ENCODE data around the gene CARD19. TPM values are rescaled to one million over a fixed set of nuclear protein-coding genes. Genes with fewer than 3 reads are reported as not detected.

CARD19 gene
- total and polyA plus RNA-seq, 2 experiments from 2014 or later: 37.5 to 47.3 TPM

- Histone ChIP-seq H3K36me3 (no peaks in the 10 kb centered on the region), H3K9me3 (ENCODE audit: low read depth) (no peaks in the 10 kb centered on the region), H3K4me3 (no peak overlapping the region), H3K4me1 (ENCODE audit: low read depth) (no peaks in the 10 kb centered on the region), H3K27me3 (no peaks in the 10 kb centered on the region), H3K27ac (no peak overlapping the region)
- DNase-seq (ENCODE audit: low read depth in 1 of 2, low spot score in 1 of 2): no peak
- TF ChIP-seq CTCF (IDR thresholded peaks at IDR 0.05; ENCODE audit: low read depth, low read length): no peak
Observed at GRCh38 chr9:93156475-93157008, 60.5 kb downstream of the CARD19 start.

DNA sequence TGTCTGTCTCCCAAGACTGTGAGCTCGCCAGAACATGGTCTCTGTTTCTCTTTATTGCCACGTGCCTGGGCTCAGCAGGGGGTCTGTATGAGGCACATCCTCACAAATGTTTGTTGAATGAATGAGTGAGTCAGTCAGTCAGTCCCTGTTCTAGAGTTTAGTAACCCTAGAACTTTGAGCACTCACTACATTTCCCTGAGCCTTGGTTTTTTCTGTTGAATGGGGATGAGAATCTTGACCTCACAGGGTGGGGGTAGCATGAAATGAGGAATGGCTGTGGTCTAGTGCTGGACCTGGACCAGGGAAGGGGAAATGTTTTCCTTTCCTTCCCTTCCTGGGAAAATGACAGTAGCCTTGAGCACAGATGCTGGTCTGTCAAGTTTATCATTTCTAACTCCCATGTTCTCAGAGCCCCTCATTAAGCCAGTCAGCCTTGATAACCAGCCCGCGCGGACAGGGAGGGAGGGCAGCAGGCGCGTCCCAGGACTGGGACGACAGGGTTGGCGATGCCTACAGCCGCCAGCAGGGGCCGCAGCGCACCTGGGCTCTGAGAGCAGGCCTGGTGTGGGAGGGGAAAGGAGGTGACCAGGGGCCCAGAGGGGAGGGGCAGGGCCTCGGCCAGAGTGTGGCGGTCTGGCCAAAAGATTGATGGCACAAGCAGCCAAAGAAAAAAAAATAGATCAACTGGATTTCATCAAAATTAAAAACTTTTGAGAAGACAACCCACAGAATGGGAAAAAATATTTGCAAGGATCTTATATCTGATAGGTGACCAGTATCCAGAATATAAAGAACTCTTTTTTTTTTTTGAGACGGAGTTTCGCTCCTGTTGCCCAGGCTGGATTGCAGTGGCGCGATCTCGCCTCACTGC lies 63.8 kb downstream of the CARD19 start:
- peak; percentile 99 for TF ChIP-seq CTCF (IDR thresholded peaks at IDR 0.05; ENCODE audit: low read depth, low read length)
- no peaks in the 10 kb centered on the region for H3K9me3 ChIP-seq (ENCODE audit: low read depth)
- no peaks in the 10 kb centered on the region for H3K4me1 ChIP-seq (ENCODE audit: low read depth)
- H3K4me3 ChIP-seq: no peak overlapping the region
- no peak overlapping the region for H3K27ac ChIP-seq
- H3K36me3 ChIP-seq: no peaks in the 10 kb centered on the region
- peak; percentile 83 to 94 for DNase-seq (ENCODE audit: low read depth in 1 of 2, low spot score in 1 of 2)
- no peaks in the 10 kb centered on the region for H3K27me3 ChIP-seq

- H3K4me1 ChIP-seq (ENCODE audit: low read depth): peaks cover 3% of the 10 kb centered on the region
- H3K36me3 ChIP-seq: no peaks in the 10 kb centered on the region
- H3K4me3 ChIP-seq: no peak overlapping the region
- H3K27ac ChIP-seq: no peak overlapping the region
- peak in 1 of 2 donors; percentile 16 for DNase-seq (ENCODE audit: low read depth in 1 of 2, low spot score in 1 of 2)
- H3K27me3 ChIP-seq: no peaks in the 10 kb centered on the region
- H3K9me3 ChIP-seq (ENCODE audit: low read depth): no peaks in the 10 kb centered on the region
- TF ChIP-seq CTCF (IDR thresholded peaks at IDR 0.05; ENCODE audit: low read depth, low read length): no peak
Observed at GRCh38 chr9:93161786-93162562, 66.0 kb downstream of the CARD19 start.

Other genes starting within 250 kb of the CARD19 start
- gene ZNF484, start 218.2 kb upstream of the CARD19 start, total RNA-seq: 7.8 and 10.5 TPM in 2 replicates
- 3.4 and 5.4 TPM in 2 replicates for gene ZNF484, start 218.2 kb upstream of the CARD19 start, polyA plus RNA-seq
- gene FGD3, start 148.7 kb upstream of the CARD19 start, total RNA-seq: 0.18 and 1.3 TPM in 2 replicates
- 0.36 TPM in 1 of 2 replicates, not detected in the other for gene FGD3, start 148.7 kb upstream of the CARD19 start, polyA plus RNA-seq
- not detected in 2 replicates for gene SUSD3, start 37.5 kb upstream of the CARD19 start, total RNA-seq
- not detected in 2 replicates for gene SUSD3, start 37.5 kb upstream of the CARD19 start, polyA plus RNA-seq
- gene NINJ1, start 38.0 kb downstream of the CARD19 start, total RNA-seq: 34.6 and 52.4 TPM in 2 replicates
- gene NINJ1, start 38.0 kb downstream of the CARD19 start, polyA plus RNA-seq: 49.2 and 51.7 TPM in 2 replicates
- gene WNK2, start 87.9 kb downstream of the CARD19 start, total RNA-seq: 31.6 and 92.2 TPM in 2 replicates
- 34.5 and 88.3 TPM in 2 replicates for gene WNK2, start 87.9 kb downstream of the CARD19 start, polyA plus RNA-seq